SK-N-SH (cell line): ENCODE measurements around the gene SERPINI2. TPM values are rescaled to one million over a fixed set of nuclear protein-coding genes. Genes with fewer than 3 reads are reported as not detected.
A peak's percentile ranks its signal among the peaks of the same experiment; 100 is the strongest.

Experiments used
- CTCF ChIA-PET: fragments of 300-600, 350-600 bp; formaldehyde crosslinking; extraction: SDS; loops from one replicate; lab custom pipeline; 2021; lab: Yijun Ruan, JAX
- POLR2A ChIA-PET: fragments of 350-600 bp; sonication (Branson Sonifier 250); formaldehyde crosslinking; extraction: SDS; loops from one replicate; lab custom pipeline; 2020; ENCODE audit warnings: antibody characterized with exemption, inconsistent platforms; lab: Yijun Ruan, JAX
- DNase-seq: peaks from one replicate; pipeline ENCODE4 v3.0.0; 2012
- H2AFZ ChIP-seq: fragments of 200-600 bp; sonication (generic); 2 replicates; pipeline ENCODE4 v1.8.1; 2016; ENCODE audit warnings: antibody characterized with exemption, mild to moderate bottlenecking, low read depth
- H3F3A ChIP-seq: fragments of 200-600 bp; sonication (generic); replicated peaks from 2 replicates; pipeline ENCODE3; 2016; ENCODE audit warnings: antibody characterized with exemption, mild to moderate bottlenecking; ENCODE audit not compliant: insufficient read depth
- H3K27ac ChIP-seq, 2 experiments: fragments of 200-500 bp in 1 of 2; fragments of 200-600 bp in 1 of 2; sonication (Bioruptor generic) in 1 of 2; sonication (generic), shearing (Covaris generic) in 1 of 2; 2 replicates each; pipeline versions ENCODE4 v1.5.1 to v1.6.1; 2014 to 2016; ENCODE audit warnings: low read depth in 2 of 2, inconsistent platforms in 1 of 2, low read length in 1 of 2, mild to moderate bottlenecking in 1 of 2, mixed read lengths in 1 of 2
- H3K27me3 ChIP-seq: fragments of 200-600 bp; sonication (generic), shearing (Covaris generic); 2 replicates; pipeline ENCODE4 v1.6.1; 2016; ENCODE audit warnings: mixed run types; ENCODE audit not compliant: insufficient read depth
- H3K36me3 ChIP-seq, 2 experiments: fragments of 200-500 bp in 1 of 2; fragments of 200-600 bp in 1 of 2; sonication (Bioruptor generic) in 1 of 2; sonication (generic) in 1 of 2; replicated peaks in 1 of 2; 2 replicates each; pipeline versions ENCODE3 to v1.5.1; 2014 to 2016; ENCODE audit warnings: low read length in 1 of 2, mild to moderate bottlenecking in 1 of 2; ENCODE audit not compliant: insufficient read depth in 2 of 2, control insufficient read depth in 1 of 2
- H3K4me1 ChIP-seq, 2 experiments: fragments of 200-500 bp in 1 of 2; fragments of 200-600 bp in 1 of 2; sonication (Bioruptor generic) in 1 of 2; sonication (generic), shearing (Covaris generic) in 1 of 2; 2 replicates each; pipeline versions ENCODE4 v1.5.1 to v1.6.1; 2014 to 2016; ENCODE audit warnings: low read depth in 1 of 2, low read length in 1 of 2, mixed run types in 1 of 2; ENCODE audit not compliant: insufficient read depth in 2 of 2, control insufficient read depth in 1 of 2
- H3K4me2 ChIP-seq: fragments of 200-600 bp; sonication (generic), shearing (Covaris generic); 2 replicates; pipeline ENCODE4 v1.6.1; 2017; ENCODE audit warnings: mixed run types
- H3K4me3 ChIP-seq, 2 experiments: fragments of 200-500 bp in 1 of 2; fragments of 200-600 bp in 1 of 2; sonication (Bioruptor generic) in 1 of 2; sonication (generic), shearing (Covaris generic) in 1 of 2; 2 replicates each; pipeline versions ENCODE4 v1.5.1 to v1.8.1; 2014 to 2016; ENCODE audit warnings: low read depth in 2 of 2, inconsistent platforms in 1 of 2, low read length in 1 of 2, mild to moderate bottlenecking in 1 of 2, mixed read lengths in 1 of 2, moderate library complexity in 1 of 2
- H3K79me2 ChIP-seq: fragments of 200-600 bp; sonication (generic); 2 replicates; pipeline ENCODE4 v1.8.1; 2017; ENCODE audit warnings: mild to moderate bottlenecking; ENCODE audit not compliant: insufficient read depth
- H3K9ac ChIP-seq: fragments of 200-600 bp; sonication (generic); 2 replicates; pipeline ENCODE4 v1.6.1; 2017; ENCODE audit warnings: mixed run types
- H3K9me2 ChIP-seq: fragments of 200-600 bp; sonication (generic); 2 replicates; pipeline ENCODE4 v1.6.1; 2017; ENCODE audit warnings: mixed run types
- H3K9me3 ChIP-seq: fragments of 200-600 bp; sonication (generic); 2 replicates; pipeline ENCODE4 v1.6.1; 2017; ENCODE audit warnings: mixed run types, mild to moderate bottlenecking, moderate library complexity
- H4K20me1 ChIP-seq: fragments of 200-600 bp; sonication (generic); 2 replicates; pipeline ENCODE4 v1.6.1; 2017; ENCODE audit warnings: mild to moderate bottlenecking, mixed run types; ENCODE audit not compliant: insufficient read depth
- FOSL2 ChIP-seq: IDR thresholded peaks from 2 replicates; pipeline ENCODE4 v1.4.0; 2012; ENCODE audit warnings: low read depth, mild to moderate bottlenecking, moderate library complexity, borderline replicate concordance
- FOXJ3 ChIP-seq: sonication (generic); formaldehyde crosslinking; IDR thresholded peaks from 2 replicates; pipeline ENCODE4 v1.5.1; 2020; ENCODE audit warnings: mild to moderate bottlenecking, missing genetic modification reagents
- MEF2A ChIP-seq: IDR thresholded peaks from 2 replicates; pipeline ENCODE4 v1.4.0; 2012; ENCODE audit warnings: low read depth, borderline replicate concordance
- RAD21 ChIP-seq: IDR thresholded peaks from 2 replicates; pipeline ENCODE4 v1.6.1; 2012; ENCODE audit warnings: mild to moderate bottlenecking, low read length
- RCOR1 ChIP-seq: fragments of 150-350 bp; IDR thresholded peaks from 2 replicates; pipeline ENCODE4 v1.6.1; 2017; ENCODE audit warnings: antibody characterized with exemption, low read length
- SMC3 ChIP-seq: IDR thresholded peaks from 2 replicates; pipeline ENCODE4 v1.6.1; 2012; ENCODE audit warnings: low read depth, low read length, improper control_type of control experiment
- TEAD4 ChIP-seq: IDR thresholded peaks from 2 replicates; pipeline ENCODE4 v1.4.0; 2012; ENCODE audit warnings: mild to moderate bottlenecking, borderline replicate concordance; ENCODE audit not compliant: insufficient read depth
- WGBS: methylation state at CpG from one replicate; pipeline ENCODE4 v1.1.6; 2017; ENCODE audit warnings: low lambda C conversion rate; 5-methylcytosine and 5-hydroxymethylcytosine counted together
- polyA plus RNA-seq, 3 experiments: library from polyadenylated mRNA; depleted of rRNA; stranded (reverse); fragments of >200 nt; gene quantifications; 2 replicates each; pipeline ENCODE4 v1.2.3, GENCODE V29; 2012
- TF ChIP-seq, protein P1 (sequence below): IDR thresholded peaks from 2 replicates; pipeline ENCODE4 v1.6.1; 2012; ENCODE audit warnings: mild to moderate bottlenecking, low read depth, low read length, moderate library complexity
- TF ChIP-seq, protein P2 (sequence below): fragments of 200-600 bp; sonication (generic); IDR thresholded peaks from 2 replicates; pipeline ENCODE4 v1.6.1; 2017; ENCODE audit warnings: antibody characterized with exemption, mild to moderate bottlenecking, moderate library complexity
- TF ChIP-seq, protein P3 (sequence below): IDR thresholded peaks from 2 replicates; pipeline ENCODE4 v1.4.0; 2012; ENCODE audit warnings: low read depth, borderline replicate concordance
- TF ChIP-seq, protein P4 (sequence below): fragments of 150-350 bp; IDR thresholded peaks from 2 replicates; pipeline ENCODE4 v1.6.1; 2017; ENCODE audit warnings: antibody characterized with exemption, low read length, low read depth, borderline replicate concordance

Gene SERPINI2
- polyA plus RNA-seq, 1 of the 3 experiments (the other 2 are of a cell fraction), result not detected

DNA sequence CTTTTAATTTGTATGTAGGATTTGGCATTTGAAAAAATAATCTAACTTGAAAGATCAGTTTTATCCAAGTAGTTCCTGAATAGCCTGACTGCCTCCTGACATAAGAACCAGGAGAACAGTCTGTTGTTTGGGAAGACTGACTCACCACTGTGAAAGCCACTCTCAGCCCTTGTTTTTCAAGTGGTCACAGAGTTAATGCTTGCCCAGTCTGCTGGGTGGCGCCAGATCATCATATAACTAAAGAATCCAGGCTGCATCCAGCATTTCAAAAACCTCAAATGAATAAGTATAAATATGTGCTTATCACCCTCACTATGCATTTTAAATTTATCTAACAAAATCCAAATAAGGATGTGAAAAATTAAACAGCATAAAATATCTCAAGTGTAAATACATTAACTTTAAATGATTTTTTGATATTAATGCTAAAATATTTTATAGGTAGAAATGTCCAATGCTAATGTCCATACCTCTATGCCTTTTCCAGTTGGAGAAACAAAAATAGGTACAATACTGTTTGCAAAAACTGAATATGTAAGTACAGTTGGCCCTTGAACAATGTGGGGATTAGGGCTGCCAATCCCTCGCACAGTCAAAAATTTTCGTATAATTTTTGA lies 66.9 kb downstream of the SERPINI2 start:
- no peak overlapping the region for H2AFZ ChIP-seq
- no peaks in the 10 kb centered on the region for H4K20me1 ChIP-seq
- H3F3A ChIP-seq, result no peaks in the 10 kb centered on the region
- H3K79me2 ChIP-seq, result no peaks in the 10 kb centered on the region
- H3K4me1 ChIP-seq, result no peaks in the 10 kb centered on the region
- H3K36me3 ChIP-seq, result no peaks in the 10 kb centered on the region
- no peak overlapping the region for H3K9ac ChIP-seq
- H3K9me2 ChIP-seq, result no peaks in the 10 kb centered on the region
- no peak overlapping the region for H3K4me2 ChIP-seq
- DNase-seq, result peak; percentile 8
- 32% methylated on average over 3 of the region's 3 CpGs for WGBS
- H3K27me3 ChIP-seq, result no peaks in the 10 kb centered on the region
- TF ChIP-seq, protein P1, sequence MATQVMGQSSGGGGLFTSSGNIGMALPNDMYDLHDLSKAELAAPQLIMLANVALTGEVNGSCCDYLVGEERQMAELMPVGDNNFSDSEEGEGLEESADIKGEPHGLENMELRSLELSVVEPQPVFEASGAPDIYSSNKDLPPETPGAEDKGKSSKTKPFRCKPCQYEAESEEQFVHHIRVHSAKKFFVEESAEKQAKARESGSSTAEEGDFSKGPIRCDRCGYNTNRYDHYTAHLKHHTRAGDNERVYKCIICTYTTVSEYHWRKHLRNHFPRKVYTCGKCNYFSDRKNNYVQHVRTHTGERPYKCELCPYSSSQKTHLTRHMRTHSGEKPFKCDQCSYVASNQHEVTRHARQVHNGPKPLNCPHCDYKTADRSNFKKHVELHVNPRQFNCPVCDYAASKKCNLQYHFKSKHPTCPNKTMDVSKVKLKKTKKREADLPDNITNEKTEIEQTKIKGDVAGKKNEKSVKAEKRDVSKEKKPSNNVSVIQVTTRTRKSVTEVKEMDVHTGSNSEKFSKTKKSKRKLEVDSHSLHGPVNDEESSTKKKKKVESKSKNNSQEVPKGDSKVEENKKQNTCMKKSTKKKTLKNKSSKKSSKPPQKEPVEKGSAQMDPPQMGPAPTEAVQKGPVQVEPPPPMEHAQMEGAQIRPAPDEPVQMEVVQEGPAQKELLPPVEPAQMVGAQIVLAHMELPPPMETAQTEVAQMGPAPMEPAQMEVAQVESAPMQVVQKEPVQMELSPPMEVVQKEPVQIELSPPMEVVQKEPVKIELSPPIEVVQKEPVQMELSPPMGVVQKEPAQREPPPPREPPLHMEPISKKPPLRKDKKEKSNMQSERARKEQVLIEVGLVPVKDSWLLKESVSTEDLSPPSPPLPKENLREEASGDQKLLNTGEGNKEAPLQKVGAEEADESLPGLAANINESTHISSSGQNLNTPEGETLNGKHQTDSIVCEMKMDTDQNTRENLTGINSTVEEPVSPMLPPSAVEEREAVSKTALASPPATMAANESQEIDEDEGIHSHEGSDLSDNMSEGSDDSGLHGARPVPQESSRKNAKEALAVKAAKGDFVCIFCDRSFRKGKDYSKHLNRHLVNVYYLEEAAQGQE, result no peak
- TF ChIP-seq RAD21 (peak; percentile 77), SMC3 (peak; percentile 52)
- TF ChIP-seq, protein P2, sequence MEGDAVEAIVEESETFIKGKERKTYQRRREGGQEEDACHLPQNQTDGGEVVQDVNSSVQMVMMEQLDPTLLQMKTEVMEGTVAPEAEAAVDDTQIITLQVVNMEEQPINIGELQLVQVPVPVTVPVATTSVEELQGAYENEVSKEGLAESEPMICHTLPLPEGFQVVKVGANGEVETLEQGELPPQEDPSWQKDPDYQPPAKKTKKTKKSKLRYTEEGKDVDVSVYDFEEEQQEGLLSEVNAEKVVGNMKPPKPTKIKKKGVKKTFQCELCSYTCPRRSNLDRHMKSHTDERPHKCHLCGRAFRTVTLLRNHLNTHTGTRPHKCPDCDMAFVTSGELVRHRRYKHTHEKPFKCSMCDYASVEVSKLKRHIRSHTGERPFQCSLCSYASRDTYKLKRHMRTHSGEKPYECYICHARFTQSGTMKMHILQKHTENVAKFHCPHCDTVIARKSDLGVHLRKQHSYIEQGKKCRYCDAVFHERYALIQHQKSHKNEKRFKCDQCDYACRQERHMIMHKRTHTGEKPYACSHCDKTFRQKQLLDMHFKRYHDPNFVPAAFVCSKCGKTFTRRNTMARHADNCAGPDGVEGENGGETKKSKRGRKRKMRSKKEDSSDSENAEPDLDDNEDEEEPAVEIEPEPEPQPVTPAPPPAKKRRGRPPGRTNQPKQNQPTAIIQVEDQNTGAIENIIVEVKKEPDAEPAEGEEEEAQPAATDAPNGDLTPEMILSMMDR, result peak; percentile 75
- H3K27ac ChIP-seq, result no peak overlapping the region
- CTCF ChIA-PET, result interaction anchor here (1.9 to 2.0 kb wide), 2 partner anchors 27 to 475 kb away, joined by 7 to 12 read pairs; partner anchors contain the start of gene ZBBX
- H3K9me3 ChIP-seq, result no peaks in the 10 kb centered on the region
- POLR2A ChIA-PET, result no interaction called here
- H3K4me3 ChIP-seq, result no peak overlapping the region; a peak in 1 of 4 replicates

DNA sequence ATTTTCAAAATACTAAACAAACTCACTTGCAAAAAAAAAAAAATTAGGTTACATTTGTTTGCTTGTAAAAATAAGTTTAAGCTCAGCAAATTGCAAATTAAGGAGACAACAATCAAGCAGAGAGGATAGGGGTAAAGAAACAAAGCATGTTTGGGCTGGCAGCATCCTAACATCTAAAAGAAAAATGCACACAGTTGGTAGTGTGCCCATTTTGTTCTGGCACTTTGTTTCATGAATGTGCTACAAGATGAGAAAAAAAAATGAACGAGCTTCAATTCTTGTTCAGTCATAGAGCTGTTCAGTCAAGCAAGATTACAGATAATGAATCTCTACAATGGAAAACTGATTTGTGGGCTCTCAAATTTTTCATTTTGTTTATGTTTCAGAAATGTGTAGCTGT lies 76.0 kb downstream of the SERPINI2 start:
- H3K4me1 ChIP-seq, result no peaks in the 10 kb centered on the region
- no peaks in the 10 kb centered on the region for H3K36me3 ChIP-seq
- H3K4me3 ChIP-seq, result no peak overlapping the region
- no peaks in the 10 kb centered on the region for H3K9me3 ChIP-seq
- DNase-seq, result no peak
- TF ChIP-seq, protein P3, sequence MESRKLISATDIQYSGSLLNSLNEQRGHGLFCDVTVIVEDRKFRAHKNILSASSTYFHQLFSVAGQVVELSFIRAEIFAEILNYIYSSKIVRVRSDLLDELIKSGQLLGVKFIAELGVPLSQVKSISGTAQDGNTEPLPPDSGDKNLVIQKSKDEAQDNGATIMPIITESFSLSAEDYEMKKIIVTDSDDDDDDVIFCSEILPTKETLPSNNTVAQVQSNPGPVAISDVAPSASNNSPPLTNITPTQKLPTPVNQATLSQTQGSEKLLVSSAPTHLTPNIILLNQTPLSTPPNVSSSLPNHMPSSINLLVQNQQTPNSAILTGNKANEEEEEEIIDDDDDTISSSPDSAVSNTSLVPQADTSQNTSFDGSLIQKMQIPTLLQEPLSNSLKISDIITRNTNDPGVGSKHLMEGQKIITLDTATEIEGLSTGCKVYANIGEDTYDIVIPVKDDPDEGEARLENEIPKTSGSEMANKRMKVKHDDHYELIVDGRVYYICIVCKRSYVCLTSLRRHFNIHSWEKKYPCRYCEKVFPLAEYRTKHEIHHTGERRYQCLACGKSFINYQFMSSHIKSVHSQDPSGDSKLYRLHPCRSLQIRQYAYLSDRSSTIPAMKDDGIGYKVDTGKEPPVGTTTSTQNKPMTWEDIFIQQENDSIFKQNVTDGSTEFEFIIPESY, result no peak
- TF ChIP-seq FOSL2, result no peak
- no peak for TF ChIP-seq RAD21
- TF ChIP-seq RCOR1, result no peak
- TF ChIP-seq TEAD4, result no peak
- TF ChIP-seq, protein P4, sequence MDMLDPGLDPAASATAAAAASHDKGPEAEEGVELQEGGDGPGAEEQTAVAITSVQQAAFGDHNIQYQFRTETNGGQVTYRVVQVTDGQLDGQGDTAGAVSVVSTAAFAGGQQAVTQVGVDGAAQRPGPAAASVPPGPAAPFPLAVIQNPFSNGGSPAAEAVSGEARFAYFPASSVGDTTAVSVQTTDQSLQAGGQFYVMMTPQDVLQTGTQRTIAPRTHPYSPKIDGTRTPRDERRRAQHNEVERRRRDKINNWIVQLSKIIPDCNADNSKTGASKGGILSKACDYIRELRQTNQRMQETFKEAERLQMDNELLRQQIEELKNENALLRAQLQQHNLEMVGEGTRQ, result no peak
- no peak for TF ChIP-seq MEF2A
- TF ChIP-seq FOXJ3 (CRISPR knock-in tag), result no peak
- H3K79me2 ChIP-seq, result no peaks in the 10 kb centered on the region
- ChIA-PET CTCF (interaction anchor here (1.2 to 1.3 kb wide), 2 partner anchors 10 to 18 kb away, joined by 4 read pairs; partner anchors contain the start of gene ZBBX), POLR2A (no interaction called here)
- 5% methylated on average over 1 of the region's 1 CpG for WGBS
- H3K4me2 ChIP-seq, result no peak overlapping the region
- no peaks in the 10 kb centered on the region for H3K9me2 ChIP-seq
- no peak overlapping the region for H3K9ac ChIP-seq
- H3K27ac ChIP-seq, result no peak overlapping the region
- H2AFZ ChIP-seq, result no peak overlapping the region
- H4K20me1 ChIP-seq, result no peaks in the 10 kb centered on the region
- H3F3A ChIP-seq, result no peaks in the 10 kb centered on the region
- no peaks in the 10 kb centered on the region for H3K27me3 ChIP-seq
